PC-9 (cell line): ENCODE results near the gene SUFU. TPM values are rescaled to one million over a fixed set of nuclear protein-coding genes. Genes with fewer than 3 reads are reported as not detected.
"Not testable (repeated sequence)": the region's sequence is repeated elsewhere in the genome, so short reads cannot be mapped to it uniquely, and the experiment has no call there.

Source experiments
- BruUV-seq: library from RNA; stranded (reverse); fragments of 400-500 nt; replicated peaks from 2 replicates; lab custom pipeline; 2021; lab: Mats Ljungman, UMichigan
- CTCF ChIA-PET: fragments of 300-600 bp; sonication (Branson Sonifier 250); formaldehyde crosslinking; loops from one replicate; lab custom pipeline; 2022; ENCODE audit warnings: antibody characterized with exemption; lab: Charles Lee
- POLR2A ChIA-PET: fragments of 300-600 bp; sonication (Branson Sonifier 250); formaldehyde crosslinking; loops from one replicate; lab custom pipeline; 2022; ENCODE audit warnings: antibody characterized with exemption; ENCODE audit not compliant: unreplicated experiment; lab: Charles Lee
- DNase-seq, 2 experiments: peaks; one replicate each; pipeline versions ENCODE4 v3.0.0 to v3.0.0-alpha.2; 2015 to 2022; ENCODE audit warnings: mixed read lengths in 1 of 2
- H2AFZ ChIP-seq: fragments of 200-600 bp; sonication (generic); 2 replicates; pipeline ENCODE4 v1.8.1; 2017; ENCODE audit warnings: antibody characterized with exemption
- H3F3A ChIP-seq: fragments of 200-600 bp; sonication (generic); 2 replicates; pipeline ENCODE4 v1.8.1; 2017; ENCODE audit warnings: antibody characterized with exemption, mild to moderate bottlenecking, low read depth; ENCODE audit not compliant: insufficient read depth
- H3K27ac ChIP-seq: fragments of 200-600 bp; sonication (generic); 2 replicates; pipeline ENCODE4 v1.6.1; 2016; ENCODE audit warnings: mixed run types
- H3K27me3 ChIP-seq: fragments of 200-600 bp; sonication (generic); 2 replicates; pipeline ENCODE4 v1.6.1; 2016; ENCODE audit warnings: low read depth, mixed run types; ENCODE audit not compliant: insufficient read depth
- H3K36me3 ChIP-seq: fragments of 200-600 bp; sonication (generic); 2 replicates; pipeline ENCODE4 v1.6.1; 2016; ENCODE audit warnings: low read depth, mixed run types
- H3K4me1 ChIP-seq: fragments of 200-600 bp; sonication (generic); replicated peaks from 2 replicates; pipeline ENCODE4 v1.6.1; 2016; ENCODE audit warnings: mixed run types; ENCODE audit not compliant: insufficient read depth
- H3K4me2 ChIP-seq: fragments of 200-600 bp; sonication (generic); 2 replicates; pipeline ENCODE4 v1.6.1; 2017; ENCODE audit warnings: mixed run types
- H3K4me3 ChIP-seq: fragments of 200-600 bp; sonication (generic); 2 replicates; pipeline ENCODE4 v1.6.1; 2016; ENCODE audit warnings: mixed run types
- H3K79me2 ChIP-seq: fragments of 200-600 bp; sonication (generic); 2 replicates; pipeline ENCODE4 v1.6.1; 2017; ENCODE audit warnings: low read depth, mixed run types
- H3K9me2 ChIP-seq: fragments of 200-600 bp; sonication (generic); 2 replicates; pipeline ENCODE4 v1.8.1; 2017; ENCODE audit warnings: mild to moderate bottlenecking; ENCODE audit not compliant: insufficient read depth
- H3K9me3 ChIP-seq: fragments of 200-600 bp; sonication (generic); 2 replicates; pipeline ENCODE4 v1.8.1; 2016; ENCODE audit warnings: low read depth; ENCODE audit not compliant: insufficient read depth
- H4K20me1 ChIP-seq: fragments of 200-600 bp; sonication (generic); 2 replicates; pipeline ENCODE4 v1.8.1; 2017; ENCODE audit not compliant: insufficient read depth
- CTCF ChIP-seq: fragments of 200-600 bp; sonication (generic); conservative IDR thresholded peaks from 2 replicates; pipeline ENCODE4 v1.6.1; 2017; ENCODE audit warnings: mixed run types, antibody characterized with exemption, mild to moderate bottlenecking, moderate library complexity
- EZH2 ChIP-seq: fragments of 200-600 bp; sonication (generic); IDR thresholded peaks from 2 replicates; pipeline ENCODE4 v1.8.0; 2017; ENCODE audit warnings: antibody characterized with exemption, low read depth
- intact Hi-C: fragments of 100-400 bp; cut with micrococcal nuclease; formaldehyde crosslinking; loops from one replicate; pipeline ENCODE4 v1.10.0; 2022; ENCODE audit not compliant: unreplicated experiment
- total RNA-seq: library from RNA; stranded (reverse); gene quantifications from 2 replicates; pipeline ENCODE4 v1.2.3, GENCODE V29; 2021

Gene SUFU
- total RNA-seq, 1 experiment from 2014 or later, result 20.2 TPM

- Histone ChIP-seq H4K20me1 (no peaks in the 10 kb centered on the region), H3F3A (no peaks in the 10 kb centered on the region), H3K4me3 (no peak overlapping the region), H3K4me1 (no peaks in the 10 kb centered on the region), H3K27ac (no peak overlapping the region), H2AFZ (no peak overlapping the region), H3K9me2 (no peaks in the 10 kb centered on the region), H3K9me3 (no peaks in the 10 kb centered on the region), H3K27me3 (no peaks in the 10 kb centered on the region), H3K36me3 (no peaks in the 10 kb centered on the region), H3K4me2 (no peak overlapping the region), H3K79me2 (peaks cover 24% of the 10 kb centered on the region)
- intact Hi-C loops, result no loop called here
- BruUV-seq, result no TSS peak
- POLR2A ChIA-PET, result no interaction called here
- CTCF ChIA-PET, result no interaction called here
- no peak for DNase-seq
- TF ChIP-seq CTCF, result no peak
- no peak for TF ChIP-seq EZH2
These were observed 10.0 kb upstream of the SUFU start for GRCh38 chr10:102493771-102494170.

GRCh38 chr10:102497545-102497944 lies 6.2 kb upstream of the SUFU start:
- Histone ChIP-seq H3K9me3 (no peaks in the 10 kb centered on the region), H4K20me1 (peaks cover 10% of the 10 kb centered on the region), H3K79me2 (peaks cover 51% of the 10 kb centered on the region), H3K27me3 (no peaks in the 10 kb centered on the region), H3K9me2 (no peaks in the 10 kb centered on the region), H3K4me3 (no peak overlapping the region), H3K36me3 (no peaks in the 10 kb centered on the region), H3K4me1 (peaks cover 6% of the 10 kb centered on the region; the same call in 1 of the 2 replicates), H3F3A (peaks cover 6% of the 10 kb centered on the region; the same call in 1 of the 2 replicates), H2AFZ (no peak overlapping the region), H3K27ac (no peak overlapping the region), H3K4me2 (no peak overlapping the region)
- POLR2A ChIA-PET, result no interaction called here
- no TSS peak for BruUV-seq
- TF ChIP-seq CTCF (no peak), EZH2 (no peak)
- intact Hi-C loops, result no loop called here
- no peak for DNase-seq
- CTCF ChIA-PET, result no interaction called here

- H3K9me3 ChIP-seq, result no peaks in the 10 kb centered on the region
- H3K4me2 ChIP-seq, result no peak overlapping the region
- BruUV-seq, result no TSS peak
- no peak overlapping the region for H3K4me3 ChIP-seq
- TF ChIP-seq CTCF (no peak), EZH2 (no peak)
- no peak for DNase-seq
- peaks cover 6% of the 10 kb centered on the region; the same call in 1 of the 2 replicates for H3K4me1 ChIP-seq
- H3K27me3 ChIP-seq, result no peaks in the 10 kb centered on the region
- peaks cover 10% of the 10 kb centered on the region for H4K20me1 ChIP-seq
- no peak overlapping the region for H2AFZ ChIP-seq
- H3F3A ChIP-seq, result peaks cover 13% of the 10 kb centered on the region
- intact Hi-C loops, result no loop called here
- H3K9me2 ChIP-seq, result no peaks in the 10 kb centered on the region
- peaks cover 52% of the 10 kb centered on the region for H3K79me2 ChIP-seq
- ChIA-PET POLR2A (no interaction called here), CTCF (no interaction called here)
- H3K27ac ChIP-seq, result no peak overlapping the region
- H3K36me3 ChIP-seq, result no peaks in the 10 kb centered on the region
These were observed 4.4 kb upstream of the SUFU start for GRCh38 chr10:102499356-102499755.

- H3K9me3 ChIP-seq, CTCF ChIA-PET, H2AFZ ChIP-seq, H3K27ac ChIP-seq, H4K20me1 ChIP-seq, DNase-seq, H3K36me3 ChIP-seq, H3K27me3 ChIP-seq, BruUV-seq, H3K9me2 ChIP-seq, H3K4me3 ChIP-seq: not testable (repeated sequence)
- POLR2A ChIA-PET, result interaction anchor here (0.6 to 0.7 kb wide), 2 partner anchors 106 to 349 kb away, joined by 3 read pairs; no protein-coding TSS in a partner anchor
- intact Hi-C loops, result loop anchor here (5.0 to 10.0 kb wide), 2 partner anchors 82 to 346 kb away; partner anchors contain the start of gene NOLC1
- peaks cover 64% of the 10 kb centered on the region for H3K79me2 ChIP-seq
- H3F3A ChIP-seq, result peaks cover 13% of the 10 kb centered on the region
- H3K4me1 ChIP-seq, result peaks cover 14% of the 10 kb centered on the region; the same call in 1 of the 2 replicates
- peak overlapping the region; percentile 97 for H3K4me2 ChIP-seq
These were observed 3.1 kb upstream of the SUFU start for GRCh38 chr10:102500686-102501085.
